ENCODE data around the gene SBF2.

SBF2 gene

DNA sequence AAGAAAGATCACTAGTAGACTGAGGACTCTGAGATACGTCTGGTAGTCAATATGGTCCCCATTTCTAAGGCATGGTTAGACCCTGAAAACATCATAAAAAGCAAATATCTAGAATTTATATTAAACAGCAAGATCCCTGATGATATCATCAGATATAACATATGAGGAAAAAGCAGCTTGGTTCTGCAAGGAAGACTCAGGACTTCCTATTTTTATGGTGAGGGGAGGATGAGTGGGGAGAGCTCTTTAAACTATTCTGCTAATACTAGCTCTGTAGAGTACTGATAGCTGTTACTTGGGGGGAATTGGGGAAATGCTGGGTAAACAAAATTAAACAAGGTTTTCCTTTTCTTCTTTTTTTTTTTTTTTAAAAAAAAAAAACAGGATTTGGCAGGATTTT lies 394.3 kb downstream of the SBF2 start:
- no peak for DNase-seq (ENCODE audit: low spot score)

DNA sequence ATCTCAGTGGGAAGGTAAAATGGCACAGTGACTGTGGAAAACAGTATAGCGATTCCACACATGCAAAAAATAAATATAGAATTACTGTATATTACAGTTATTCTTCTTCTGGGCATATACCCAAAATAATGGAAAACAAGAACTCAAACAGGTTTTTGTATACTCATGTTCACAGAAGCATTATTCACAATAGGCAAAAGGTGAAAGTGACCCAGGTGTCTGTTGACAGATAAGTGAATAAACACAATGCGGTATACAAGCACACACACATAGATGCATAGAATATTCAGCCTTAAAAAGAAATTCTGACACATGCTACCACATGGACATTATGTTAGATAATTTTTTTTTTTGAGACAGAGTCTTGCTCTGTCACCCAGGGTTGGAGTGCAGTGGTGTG lies 397.1 kb downstream of the SBF2 start:
- no peak for DNase-seq (ENCODE audit: low spot score)

DNA sequence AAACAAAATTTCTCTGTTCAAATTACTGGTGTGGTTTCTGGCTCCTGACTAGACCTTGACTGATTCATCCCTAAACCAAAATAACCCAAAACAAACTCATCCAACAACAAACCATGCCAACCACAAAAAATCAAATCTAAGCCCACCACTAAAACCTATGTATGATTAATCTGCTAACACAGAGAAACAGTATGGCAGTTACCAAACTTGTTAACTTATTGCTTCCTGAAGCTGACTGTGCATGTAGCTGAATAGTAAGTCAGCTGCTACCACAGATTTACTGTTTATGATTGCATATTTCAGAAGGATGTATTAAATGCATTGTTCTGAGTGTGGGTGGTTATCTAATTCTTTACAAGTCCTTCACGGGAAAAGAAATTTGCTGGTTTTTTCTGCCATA lies 399.0 kb downstream of the SBF2 start:
- no peak for DNase-seq (ENCODE audit: low spot score)

DNA sequence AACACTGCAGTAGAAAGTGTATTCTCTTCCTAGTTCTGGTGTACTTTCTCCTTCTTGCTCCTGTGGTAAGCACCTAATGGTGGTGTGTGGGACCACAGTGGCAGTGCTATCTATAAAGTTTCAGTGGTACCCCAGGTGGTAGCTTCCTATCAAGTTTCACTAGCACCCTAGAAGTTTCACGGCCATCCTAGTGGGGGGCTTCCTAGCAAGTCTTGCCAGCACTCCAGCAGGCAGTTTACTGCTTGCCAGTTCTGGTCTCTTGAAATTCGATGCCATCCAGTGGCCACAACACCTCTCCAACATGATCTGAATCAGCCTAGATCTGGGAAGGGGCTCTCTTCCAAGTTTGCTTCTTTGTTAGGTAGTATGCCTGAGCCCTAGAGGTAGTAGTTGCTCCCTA lies 400.5 kb downstream of the SBF2 start:
- no peak for DNase-seq (ENCODE audit: low spot score)

DNA sequence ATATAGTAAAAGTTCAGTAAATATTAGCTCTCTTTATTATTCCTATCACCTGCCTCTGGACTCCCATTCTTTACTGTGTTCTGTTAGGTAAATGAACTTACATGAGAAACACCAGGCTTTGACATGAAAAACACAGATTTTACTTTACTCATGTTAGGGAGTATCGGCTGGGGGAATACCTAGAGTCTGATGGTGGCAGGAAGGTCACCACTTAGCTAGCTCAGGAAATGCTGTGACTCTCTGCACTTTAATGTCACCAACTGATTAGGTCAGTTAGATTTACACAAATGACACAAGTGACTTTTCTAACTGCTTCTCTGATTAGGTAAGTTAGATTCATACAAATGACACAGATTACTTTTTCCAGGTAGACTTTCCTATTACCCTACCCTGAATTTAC lies 405.1 kb downstream of the SBF2 start:
- no peak for DNase-seq (ENCODE audit: low spot score)

DNA sequence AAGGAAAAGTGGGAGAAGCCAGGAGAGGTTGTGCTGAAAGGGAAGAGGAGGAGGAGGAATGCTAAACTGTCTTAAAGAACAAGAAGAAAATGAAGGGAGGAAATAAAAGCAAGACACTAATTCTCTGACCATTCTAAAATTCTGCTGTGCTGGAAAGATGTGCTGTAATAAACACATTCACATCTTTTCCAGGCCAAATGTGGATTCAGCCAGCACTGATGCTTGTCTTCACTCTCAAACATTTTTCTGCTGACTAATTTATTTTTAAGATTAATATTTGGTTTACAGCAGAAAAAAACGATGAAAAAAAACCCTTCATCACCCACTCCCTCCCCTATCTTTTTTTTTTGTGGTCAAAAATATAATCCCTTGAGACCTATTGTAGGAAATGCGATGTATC lies 406.5 kb downstream of the SBF2 start:
- no peak for DNase-seq (ENCODE audit: low spot score)

DNA sequence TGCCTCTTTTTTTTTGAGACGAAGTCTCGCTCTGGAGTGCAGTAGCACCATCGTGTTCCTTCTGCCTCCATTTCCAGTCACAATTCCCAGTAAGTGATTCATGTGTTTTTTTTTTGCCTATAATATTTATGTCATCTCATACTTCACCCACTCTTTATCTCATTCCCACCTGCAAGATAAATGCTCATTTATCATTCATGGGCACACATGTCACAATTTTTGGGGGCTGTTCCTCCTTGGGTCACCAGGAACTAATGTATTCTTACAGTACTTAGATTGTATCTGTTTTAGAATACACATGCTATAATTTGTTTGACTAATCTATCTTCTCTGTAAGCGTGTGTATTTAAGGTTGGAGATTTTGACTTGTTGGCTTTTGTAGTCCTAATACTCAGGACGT lies 407.4 kb downstream of the SBF2 start:
- DNase-seq (ENCODE audit: low spot score) = no peak

DNA sequence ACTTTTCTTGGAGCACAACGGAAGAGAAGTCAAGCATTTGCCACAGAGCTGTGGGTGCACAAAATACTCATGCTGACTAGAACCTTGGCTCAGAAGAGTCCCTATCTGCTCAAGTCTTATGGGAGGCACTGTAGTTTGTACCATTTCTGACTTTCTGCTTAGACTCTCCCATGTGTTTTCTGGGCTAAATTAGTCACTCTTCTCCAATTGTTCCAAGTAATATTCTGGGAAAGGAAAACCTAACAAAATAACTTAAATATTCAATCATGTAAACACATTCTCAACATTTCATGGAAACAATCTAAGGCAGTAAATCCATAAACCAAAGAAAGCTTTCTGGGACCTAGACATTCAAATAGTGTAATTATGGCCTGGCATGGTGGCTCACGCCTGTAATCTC lies 409.4 kb downstream of the SBF2 start:
- no peak for DNase-seq (ENCODE audit: low spot score)

DNA sequence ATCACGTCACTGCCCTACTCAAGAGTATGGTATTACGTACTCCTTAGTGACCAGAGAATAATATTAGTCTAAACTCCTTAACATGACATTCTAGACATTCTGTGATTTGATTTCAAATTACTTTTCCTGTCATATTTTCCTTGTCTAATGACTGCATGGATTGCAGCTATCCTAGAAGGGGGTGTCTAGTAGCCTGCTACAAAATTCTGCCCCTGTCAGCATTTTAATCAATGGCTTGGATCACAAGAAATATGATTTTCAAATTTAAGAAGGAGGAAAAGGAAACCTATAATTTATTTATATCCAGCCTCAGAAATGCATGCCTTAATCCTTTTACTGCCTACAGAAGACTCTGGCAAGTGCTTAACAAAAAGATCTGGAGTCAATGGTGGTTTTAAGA lies 413.4 kb downstream of the SBF2 start:
- DNase-seq (ENCODE audit: low spot score) = no peak

DNA sequence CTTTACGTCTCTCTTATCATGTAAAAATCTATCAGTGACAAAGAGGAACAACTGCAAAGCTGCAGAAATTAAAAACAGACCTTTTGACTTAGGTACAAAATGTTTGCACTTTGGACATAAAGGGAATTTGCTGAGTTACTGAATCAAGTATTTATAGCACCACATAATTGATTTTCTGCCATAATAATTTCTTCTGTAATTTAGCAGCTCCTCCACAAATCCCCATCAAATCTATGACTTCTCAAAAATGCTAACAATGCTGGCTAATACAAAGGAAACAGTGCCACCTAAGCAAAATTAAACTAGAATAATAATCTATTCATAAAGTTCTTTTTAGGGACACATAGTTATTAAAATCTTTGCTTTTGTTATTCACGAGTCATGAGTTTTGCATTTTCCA lies 415.1 kb downstream of the SBF2 start:
- no peak for DNase-seq (ENCODE audit: low spot score)

DNA sequence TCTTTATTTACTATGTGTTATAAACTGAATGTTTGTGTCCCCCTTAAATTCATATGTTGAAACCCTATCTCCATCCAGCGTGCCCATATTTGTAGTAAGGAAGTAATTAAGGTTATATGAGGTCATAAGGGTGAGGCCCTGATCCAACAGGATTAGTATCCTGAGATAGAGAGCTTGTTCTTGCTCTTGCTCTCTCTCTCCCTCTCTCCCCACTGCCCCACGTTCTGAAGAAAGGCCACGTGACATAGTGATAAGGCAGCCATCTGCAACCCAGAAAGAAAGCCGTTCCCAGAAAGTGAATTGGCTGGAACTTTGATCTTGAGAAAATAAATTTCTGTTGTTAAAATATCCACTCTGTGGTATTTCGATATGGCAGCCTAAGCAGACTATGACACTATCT lies 417.7 kb downstream of the SBF2 start:
- DNase-seq (ENCODE audit: low spot score) = no peak

DNA sequence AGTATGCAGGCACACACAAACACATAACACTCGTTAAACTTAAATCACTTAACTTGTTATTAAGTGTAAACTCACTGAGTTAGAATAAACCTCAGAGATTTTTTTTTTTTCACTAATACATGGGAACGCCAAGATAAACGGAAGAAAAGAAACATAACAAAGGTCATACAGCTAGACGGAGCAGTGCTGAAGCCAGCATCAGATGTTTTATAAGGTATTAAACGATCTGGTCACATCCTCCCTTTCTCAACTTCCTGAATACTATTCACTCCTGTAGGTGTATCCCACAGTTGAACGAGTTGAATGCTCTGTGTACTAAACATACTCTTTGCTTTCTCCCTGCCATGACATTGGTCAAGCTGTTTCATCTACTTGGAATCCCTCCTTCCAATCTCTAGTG lies 418.2 kb downstream of the SBF2 start:
- DNase-seq (ENCODE audit: low spot score) = no peak

DNA sequence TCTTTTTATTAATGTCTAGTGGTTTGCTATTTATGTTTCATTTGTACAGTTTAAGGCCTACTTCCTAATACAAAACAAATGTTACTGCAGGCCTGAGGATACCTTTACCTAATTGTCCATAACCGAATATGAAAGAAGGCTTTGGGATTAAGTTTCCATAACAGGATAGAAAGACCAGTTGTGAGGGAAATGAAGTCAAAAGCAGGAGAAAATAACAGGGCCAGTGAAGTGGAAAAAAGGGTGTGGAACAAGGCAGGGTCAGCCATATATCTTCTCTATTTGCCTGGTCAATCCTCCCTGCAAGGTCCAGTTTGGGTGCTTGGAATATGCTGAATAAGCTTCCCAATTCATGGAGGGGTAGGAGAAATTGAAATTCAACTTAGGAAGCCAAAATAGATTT lies 418.6 kb downstream of the SBF2 start:
- no peak for DNase-seq (ENCODE audit: low spot score)

DNA sequence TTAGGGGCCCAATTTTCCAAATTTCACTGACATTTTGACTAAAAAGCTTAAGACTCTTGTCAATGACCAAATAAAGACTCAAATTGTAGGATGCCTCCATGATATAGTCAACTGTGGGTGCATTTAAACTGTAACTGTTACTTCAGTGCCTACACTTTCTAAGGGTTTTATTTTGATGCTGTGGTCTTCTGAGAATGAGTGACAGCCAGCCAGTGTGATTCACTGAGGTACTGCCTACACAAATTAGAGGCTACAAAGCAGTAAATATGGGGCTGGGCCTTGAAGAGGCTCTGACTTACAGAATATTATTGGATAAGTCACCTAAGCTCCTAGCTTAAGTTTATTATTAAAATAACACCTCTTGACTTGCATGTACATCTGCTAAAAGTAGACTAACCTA lies 419.6 kb downstream of the SBF2 start:
- DNase-seq (ENCODE audit: low spot score) = no peak

DNA sequence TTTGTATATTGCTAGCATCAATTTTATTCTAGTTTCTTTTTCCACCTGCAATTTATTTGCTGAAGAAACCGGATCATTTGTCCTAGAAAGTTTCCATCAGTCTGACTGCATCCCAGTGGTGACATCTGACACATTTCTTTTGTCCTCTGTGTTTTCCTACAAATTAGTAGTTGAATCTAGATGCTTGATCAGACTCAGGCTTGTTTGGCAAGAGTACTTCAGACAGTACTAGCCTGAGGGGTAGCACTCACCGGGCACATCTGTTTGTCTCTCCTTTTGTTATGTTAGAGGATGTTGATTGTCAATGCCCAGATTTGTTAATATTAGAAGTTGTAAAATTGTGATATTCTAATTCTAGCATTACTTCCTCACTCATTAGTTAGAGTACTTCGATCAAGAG lies 425.4 kb downstream of the SBF2 start:
- DNase-seq (ENCODE audit: low spot score) = no peak

DNA sequence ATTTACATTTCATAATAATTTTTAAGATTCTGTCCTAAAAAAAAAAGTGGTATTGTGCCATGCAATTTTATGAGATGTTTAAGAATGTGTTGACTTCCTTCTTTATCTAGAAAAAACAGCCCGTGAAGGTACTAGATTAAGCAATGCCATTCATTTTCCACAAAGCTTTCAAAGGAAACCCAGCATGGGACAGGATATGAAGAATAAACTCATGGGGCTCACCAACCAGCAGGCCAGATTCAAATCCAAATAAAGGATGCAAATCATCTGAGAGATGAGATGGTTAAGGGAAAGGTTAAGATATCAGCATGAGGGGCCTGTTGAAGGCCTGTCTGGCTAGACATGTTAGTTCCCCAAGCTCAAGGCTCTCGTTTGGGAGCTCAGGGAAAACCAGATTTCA lies 431.0 kb downstream of the SBF2 start:
- DNase-seq (ENCODE audit: low spot score) = no peak

DNA sequence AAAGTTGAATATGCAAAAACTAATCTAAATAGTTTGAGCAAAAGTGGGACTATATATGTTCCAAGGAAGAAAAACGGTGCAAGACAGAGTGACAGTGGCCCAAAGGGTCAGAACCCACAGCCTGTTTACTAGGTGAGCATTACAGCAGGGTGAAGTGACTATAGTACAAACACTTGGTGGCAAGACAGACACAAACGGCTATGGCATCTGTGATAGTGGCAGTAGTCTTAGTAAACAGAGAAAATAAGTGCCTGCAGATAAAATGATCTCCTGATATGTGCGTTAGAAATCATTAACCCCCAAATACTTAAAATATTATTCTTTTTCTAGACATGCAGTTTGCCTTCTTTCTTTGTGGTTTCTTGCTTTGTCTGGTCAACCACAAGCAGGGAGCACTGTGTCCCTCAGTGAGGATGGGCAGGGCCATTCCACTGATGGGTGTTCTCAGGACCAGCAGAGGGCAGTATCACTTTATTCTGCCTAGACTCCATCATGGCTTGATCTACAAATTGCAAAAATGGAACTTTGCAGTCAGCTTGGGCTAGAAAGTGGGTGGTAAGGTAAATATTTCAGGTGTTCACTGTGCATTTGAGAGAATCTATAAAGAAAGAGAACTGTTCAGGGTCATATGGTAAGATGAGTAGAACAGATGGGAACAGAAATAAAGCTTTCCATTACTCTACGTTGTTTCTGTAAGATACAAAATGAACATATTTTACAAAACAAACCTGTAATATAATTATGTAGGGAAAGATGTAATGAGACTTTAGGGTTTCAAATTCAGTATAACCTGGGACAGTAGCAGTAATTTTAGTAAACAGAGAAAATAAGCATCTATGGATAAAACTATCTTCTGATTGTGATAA lies 431.9 kb downstream of the SBF2 start:
- DNase-seq (ENCODE audit: low spot score) = peak; percentile 12

DNA sequence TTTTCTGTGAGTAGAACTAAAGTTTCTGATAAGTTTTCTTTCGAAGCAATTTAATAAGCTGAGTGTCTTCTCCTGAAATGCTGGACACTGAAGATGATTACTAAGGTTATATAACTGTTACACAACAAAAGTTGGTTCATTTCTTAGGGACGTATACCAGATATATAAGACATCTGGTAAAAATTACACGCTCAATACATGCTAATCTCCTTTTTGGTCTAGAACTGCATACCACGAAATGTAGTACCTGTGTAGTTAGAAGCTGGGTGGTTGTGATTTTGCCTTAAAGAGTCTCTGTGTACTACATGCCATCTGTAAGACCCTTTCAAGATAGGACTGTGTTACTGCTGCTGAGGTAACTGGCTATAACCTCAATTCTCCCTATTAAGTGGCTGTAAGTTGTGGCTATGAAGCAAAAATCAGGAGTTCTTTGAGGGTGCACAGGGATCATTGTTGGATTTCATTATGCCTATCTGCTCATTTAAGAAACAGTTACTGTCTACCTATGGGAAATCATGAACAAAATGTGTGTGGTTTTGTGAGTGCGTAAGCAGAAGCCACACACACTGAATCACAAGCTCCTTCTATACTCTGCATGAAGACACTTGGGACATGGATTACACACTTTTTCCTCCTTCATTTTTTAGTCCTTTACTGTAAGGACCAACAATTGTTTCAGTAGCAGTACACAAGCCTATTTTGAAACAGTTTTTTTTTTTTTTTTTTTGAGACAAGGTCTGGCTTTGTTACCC lies 434.3 kb downstream of the SBF2 start:
- DNase-seq (ENCODE audit: low spot score) = no peak

DNA sequence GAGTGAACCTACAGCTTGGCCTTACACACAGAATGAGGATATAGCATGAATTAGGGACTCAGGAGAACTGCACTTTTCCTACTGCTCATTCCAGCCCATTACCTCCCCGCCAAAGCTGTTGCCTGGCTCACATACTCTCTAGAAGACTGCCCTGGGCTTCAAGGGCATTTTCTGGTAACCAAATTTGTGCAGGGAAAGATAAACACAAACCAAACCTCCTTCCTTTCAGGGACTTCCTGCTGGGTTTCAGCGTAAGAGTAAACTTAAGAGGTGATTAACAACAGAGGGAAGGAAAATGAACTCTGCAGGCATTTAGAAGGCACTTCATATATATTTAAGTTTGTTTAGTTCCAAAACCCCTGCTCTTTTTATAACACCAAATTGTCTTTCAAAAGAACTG lies 435.2 kb downstream of the SBF2 start:
- no peak for DNase-seq (ENCODE audit: low spot score)

DNA sequence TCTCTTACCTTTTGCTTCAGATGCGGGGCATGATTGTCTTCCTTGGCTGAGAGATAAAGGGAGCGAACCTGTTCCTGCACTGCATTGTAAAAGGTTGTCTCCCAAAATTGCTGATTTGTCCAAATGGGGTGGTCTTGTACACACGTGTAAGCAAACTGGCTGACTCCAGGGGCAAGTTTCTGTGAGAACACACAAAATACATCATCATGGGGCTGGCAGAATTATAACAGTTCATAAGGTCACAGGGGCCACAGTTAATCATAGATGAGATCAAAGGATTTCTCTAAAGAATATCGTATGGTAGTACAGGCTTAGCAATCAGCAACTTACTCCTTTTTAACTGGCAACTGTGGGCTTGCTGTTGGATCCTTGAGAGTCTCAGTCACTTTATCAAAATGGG lies 435.8 kb downstream of the SBF2 start:
- no peak for DNase-seq (ENCODE audit: low spot score)

DNA sequence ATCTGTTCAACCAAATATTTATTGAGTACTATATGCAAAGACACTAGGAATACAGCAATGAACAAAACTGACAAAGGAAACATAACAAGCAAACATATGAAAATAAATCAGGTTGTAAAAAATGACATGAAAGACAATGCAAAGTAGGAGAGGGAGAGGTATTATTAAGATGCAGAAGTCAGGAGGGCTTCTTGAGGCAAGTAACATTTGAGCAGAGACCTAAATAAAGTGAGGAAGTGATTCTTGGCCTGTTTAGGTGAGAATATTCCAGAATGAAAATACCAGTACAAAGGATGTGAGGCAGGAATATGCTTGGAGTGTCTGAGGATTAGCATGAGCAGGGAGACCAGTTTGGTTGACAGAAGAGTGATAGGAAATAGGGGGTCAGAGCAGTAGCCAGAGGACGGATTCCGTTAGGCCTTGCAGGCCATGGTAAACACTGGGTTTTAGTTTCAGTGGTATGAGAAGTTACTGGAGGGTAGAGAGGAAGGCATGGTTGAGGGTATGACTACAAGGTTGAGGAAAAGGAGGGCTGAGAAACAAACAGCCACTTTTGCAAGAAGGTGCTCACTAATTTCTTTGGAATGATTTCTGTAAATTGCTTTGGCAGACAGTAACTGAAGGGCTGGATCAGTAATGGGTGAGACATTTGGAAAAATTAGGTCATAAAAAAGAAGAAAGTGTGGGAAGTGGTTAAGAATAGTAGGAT lies 438.3 kb downstream of the SBF2 start:
- no peak for DNase-seq (ENCODE audit: low spot score)

DNA sequence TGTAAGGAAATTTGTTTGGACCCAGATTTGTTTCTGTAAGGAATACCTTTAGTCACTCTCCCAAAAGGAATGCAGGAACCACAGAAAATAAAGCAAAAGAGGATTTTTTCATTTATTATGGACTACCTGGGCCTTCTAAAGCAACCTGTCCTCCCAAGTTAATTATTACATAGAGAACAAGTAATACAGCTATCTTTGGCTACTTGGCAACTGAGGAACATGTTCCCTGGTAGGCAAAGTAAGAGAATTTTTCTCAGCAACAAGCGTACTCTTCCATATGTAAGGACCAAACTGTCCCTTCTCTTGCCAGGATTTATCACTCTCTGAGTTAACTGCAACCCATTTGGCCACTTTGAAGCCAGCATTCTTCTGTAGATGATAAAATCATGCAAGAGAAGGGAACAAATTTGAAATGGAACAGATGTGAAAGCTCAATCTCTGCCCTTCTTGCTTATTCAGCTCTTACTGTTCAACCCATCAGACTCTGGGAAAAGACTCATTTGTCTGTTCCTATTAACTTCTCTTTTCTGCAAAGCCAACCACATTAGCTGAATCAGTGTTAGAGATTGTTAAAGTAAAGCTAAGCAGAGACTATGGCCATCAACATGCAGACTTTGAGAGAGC lies 440.0 kb downstream of the SBF2 start:
- no peak for DNase-seq (ENCODE audit: low spot score)

DNA sequence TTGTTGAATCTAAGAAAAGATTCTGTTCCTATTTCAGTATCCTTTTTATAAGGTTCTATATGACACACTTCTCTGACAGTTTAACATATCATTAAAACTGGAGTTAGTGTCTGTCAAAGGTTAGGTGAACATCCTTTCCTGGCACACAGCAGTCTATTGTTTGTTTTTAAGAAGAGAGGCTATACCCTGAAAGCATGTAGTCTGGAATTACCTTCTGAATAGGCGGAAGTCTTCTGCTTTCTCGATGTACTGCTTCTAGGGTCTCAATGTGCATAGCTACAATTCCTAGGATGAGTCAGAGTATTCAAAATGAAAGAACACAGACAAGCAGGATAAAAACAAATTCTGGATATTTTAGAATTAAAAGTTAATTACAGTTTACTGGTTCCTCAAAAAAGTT lies 441.6 kb downstream of the SBF2 start:
- no peak for DNase-seq (ENCODE audit: low spot score)
